Effector CD4-positive, alpha-beta T cell (primary cell): ENCODE data around the gene ABCC11.

Experiments
- DNase-seq: peaks from one replicate; pipeline ENCODE4 v3.0.0-alpha.2; 2020

The ABCC11 gene

DNA sequence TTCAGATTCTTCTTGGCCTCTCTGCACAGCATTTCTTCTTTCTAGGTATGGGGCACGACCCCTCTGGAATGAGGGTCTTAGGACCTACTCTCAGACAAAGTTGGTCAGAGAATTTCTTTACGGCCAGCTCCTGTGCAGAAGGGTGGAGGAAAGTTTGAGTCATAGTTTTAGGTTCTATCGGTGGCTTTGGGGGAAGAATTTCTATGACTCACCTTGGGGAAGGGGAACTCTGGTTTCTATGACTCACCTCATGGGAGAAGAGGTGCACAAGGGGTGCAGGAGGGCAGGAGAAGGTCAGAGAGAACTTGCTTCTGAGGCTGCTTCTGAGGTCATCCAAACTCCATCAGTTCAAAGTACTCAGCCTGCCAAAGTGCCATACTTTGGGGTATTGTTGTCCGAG is 89.0 kb downstream of the ABCC11 start:
- DNase-seq, result no peak

DNA sequence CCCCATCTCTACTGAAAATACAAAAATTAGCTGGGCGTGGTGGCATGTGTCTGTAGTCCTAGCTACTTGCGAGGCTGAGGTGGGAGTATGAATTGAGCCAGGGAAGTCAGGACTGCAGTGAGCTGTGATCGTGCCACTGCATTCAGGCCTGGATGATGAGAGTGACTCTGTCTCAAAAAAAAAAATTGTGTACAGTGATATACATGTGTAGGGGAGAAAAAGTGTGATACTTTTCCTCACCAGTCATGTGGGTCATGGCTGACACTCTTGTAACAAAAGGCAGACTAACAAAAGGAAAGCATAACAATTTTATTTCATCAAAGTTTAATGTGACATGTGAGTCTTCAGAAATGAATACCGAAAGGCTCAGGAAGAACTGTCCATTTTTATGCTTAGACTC is 89.5 kb downstream of the ABCC11 start:
- DNase-seq, result no peak

DNA sequence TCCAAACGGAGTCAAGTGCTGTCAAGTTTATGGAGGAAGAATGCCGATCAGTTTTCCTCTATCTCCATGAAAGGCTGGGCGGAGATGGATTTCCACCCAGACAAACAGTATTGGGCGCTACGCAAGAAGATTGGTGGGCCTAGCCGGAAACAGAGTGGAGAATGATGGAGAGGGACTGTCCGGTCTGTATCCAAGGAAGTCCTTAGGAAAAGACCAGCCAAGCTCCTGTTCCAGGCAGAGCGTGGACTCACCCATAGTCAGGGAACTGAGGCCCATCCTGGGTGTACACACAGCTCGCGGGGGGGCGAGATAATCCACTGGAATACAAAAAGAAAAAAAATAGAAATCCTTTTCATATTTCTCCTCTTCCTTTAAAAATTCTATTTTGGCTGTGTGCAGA is 90.0 kb downstream of the ABCC11 start:
- no peak for DNase-seq

DNA sequence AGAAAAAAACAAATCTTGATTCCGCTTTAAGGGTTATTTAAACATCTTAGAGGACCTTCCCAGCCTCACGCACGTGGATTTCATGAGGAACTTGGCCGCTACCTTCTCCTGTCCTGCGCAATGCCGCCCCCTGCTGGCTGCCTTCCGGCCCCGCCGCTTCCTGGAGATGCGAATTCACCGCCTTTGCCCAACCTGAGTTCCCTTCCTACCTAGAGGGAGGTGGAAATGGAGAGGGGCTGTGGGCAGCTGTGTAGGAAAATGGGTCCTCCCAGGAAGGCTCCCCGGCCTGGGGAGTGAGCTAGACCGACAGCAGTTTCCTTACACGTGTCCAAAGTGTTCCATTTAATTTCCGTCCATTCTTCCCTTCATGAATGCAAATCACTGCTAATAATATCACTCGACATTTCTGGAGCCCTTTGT is 90.5 kb downstream of the ABCC11 start:
- peak; percentile 76 for DNase-seq

DNA sequence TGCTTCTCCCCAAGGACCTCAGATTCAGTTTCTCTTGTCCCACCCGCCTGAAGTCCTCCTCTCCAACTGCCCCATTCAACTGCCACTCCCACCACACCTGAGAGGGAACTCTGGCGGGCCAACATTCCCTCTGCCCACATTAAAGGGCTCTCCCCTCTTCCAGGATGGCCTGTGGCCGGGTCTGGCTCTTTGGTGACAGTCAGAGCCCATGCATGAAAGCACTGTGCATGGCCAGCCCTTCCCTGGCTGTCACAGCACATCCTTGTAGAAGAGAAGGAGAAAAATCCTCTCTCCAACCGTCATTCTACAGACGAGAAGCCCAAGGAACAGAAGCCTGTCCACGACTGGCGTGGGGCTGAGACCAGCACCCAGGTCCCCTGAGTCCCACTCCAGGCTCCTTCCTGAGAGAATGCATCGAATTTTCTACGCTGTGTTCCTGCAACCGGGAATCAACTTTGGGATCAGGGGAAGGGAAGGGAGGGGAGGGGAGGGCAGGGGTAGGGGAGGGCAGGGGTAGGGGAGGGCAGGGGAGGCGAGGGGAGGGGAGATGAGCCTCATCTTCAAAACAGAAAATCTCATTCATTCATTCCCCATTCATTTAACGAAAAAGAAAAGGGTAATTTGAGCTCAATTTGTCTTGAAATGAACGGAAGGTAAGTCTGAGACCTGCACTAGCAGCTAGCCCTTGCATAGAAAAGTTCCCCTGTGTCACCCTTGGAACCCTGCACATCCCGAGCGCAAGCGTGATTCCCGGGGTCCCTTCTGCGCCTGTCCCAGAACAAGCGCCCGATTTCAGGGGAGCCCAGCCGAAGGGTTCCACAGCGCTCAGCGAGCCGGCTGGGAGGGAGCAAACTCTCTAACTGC is 91.2 kb downstream of the ABCC11 start, which contains the start of gene ABCC12:
TSS of gene ABCC12 (minus strand) at position 68 of the 864 bp plus-strand sequence. CDS start 9,569 bp downstream, outside the sequence.
- DNase-seq, result no peak

DNA sequence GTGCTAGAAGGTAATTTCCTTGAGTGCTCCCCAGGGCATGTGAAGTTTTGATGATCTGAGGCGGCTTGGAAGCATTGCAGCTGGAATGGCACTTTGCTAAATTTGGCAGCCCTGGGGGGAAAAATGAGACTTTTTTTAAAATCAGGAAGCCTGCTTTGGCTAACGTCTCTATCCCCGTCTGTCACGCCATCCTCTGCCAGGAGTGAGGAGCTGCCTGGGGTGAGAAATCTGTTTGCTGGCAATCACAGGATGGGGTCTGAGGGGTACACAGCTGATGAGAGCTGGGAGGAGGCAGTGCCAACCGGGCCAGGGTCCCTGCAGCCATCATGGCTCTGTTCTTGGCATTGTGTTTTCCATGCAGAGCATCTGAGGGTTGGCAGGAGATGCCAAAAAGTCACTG is 93.6 kb downstream of the ABCC11 start:
- no peak for DNase-seq

DNA sequence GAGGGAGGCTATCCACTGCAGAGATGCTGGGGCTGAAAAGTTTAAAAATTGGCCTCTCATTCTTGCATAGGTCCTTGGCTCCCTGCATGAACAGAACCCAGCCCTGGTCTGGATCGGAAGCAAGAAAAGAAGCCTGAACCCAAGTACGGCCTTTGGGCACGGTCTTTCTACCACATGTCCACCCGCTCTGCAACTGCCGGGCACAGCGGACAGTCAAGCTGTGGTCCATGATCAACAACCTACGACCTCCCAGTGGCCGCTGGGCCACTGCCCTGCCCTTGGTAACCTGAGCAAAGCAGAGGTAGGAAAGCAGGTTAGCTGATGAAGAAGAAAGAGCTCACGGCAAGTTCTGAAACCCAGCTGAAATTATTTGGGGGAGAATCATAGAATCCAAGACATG is 95.1 kb downstream of the ABCC11 start:
- no peak for DNase-seq

DNA sequence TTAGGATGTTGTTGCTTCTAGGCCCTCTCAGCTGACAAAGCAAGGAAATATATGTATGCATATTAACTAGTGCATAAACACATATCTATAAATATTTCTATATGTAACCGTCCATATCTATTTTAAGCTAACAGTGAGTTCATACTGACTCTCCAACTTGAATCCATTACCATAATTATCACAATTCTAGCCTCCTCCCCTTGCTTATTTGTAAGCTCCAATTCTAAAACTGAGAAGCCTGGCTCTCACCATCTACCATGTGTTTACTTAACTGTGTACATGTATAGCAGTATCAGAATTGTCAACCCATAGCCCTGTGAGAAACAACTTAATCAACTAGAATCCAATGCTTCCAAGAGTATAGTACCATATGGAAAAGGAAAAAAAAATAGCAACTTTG is 96.6 kb downstream of the ABCC11 start:
- no peak for DNase-seq

DNA sequence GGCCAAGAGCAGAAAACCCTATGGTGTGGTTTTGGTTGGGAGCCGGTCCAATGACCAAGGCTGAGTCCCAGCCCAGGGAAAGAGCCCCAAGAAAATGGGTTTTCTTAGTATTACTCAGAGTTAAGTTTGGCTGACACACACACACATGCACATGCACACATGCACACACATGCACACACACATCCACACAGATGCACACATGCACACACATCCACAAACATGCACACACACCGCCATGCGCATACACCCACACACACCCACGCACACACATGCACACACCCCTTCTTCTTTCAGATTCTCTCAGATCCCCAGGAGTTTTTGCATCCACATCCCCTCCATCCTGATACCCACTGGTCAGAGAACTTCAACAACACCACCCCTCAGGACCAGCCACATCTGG is 100.6 kb downstream of the ABCC11 start:
- no peak for DNase-seq

DNA sequence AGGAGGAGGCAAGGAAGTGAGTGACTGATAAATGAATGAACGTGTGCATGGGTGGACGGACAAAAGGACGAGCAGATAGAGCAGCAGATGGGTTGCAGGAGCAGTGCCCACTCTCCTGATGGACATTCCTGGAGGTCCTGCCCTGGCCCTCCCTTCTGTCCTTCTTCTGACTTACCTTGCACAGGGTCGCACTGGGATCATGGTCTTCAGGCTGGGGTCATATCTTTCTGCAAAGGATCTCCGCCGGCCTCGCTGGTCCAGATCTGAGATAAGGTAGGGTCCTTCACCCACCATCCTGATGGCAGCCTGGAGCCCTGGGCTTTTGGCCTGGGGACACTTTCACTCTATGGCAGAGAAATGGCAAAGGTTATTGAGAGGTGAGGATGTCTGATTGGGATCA is 101.2 kb downstream of the ABCC11 start:
- no peak for DNase-seq

DNA sequence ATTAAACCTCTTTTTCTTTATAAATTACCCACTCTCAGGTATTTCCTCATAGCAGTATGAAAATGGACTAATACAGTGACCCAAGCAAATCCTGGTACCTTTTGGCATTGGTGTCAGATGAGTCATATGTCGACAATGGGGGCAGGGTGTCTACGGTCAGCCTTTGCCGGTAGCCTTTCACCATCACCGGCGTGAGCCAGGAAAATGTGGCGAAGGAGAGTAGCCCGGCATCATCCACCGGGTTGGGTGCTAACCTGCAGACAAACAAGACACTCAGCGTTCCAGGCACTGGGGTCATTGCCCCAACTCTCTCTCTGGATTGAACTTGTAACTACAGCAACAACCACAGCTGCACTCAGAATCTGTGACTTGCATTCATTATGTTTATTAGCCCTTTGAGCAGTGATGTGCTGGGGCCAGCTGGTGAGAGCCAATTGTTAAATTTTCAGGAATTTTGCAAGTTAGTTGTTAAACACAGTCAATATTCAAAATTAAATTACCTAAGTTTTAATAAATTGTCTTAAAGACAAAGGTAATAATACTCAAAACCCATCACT is 103.4 kb downstream of the ABCC11 start:
- DNase-seq, result no peak

DNA sequence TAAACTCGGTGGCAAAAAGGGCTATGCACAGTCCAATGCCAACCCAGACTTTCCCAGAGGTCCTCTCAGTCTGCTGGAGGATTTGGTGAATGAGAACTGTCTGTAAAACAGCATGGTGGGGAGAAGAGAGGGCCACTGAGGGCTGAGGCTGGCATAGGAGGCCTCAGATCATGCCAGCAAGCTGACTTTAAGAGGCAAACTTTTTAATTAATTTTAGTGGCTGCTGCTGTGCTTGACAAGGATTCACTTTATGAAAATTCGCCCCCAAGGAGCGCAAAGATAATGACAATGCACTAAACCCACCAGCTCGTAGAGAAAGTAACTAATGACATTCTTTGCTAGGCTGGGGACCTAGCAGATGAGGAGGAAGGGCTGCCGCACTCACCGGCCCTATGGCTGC is 106.5 kb downstream of the ABCC11 start:
- DNase-seq, result no peak

DNA sequence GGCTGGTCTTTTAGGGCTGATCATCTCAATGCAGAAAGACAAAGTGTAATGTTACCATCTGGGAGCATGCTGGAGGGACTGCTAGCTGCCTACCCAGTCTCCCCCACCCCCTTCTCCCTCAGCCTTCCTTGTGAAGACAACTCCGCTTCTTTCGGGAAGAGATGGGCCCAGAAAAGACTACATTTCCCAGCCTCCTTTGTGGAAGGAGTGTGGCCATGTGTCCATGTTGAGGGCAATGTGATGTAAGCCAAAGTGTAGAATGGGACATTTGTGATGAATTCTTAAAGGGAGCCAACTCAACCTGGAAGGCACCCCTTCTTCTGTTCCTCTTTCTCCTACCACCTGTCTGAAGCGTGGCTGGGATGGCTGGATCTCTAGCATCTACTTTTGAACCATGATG is 107.8 kb downstream of the ABCC11 start:
- DNase-seq, result no peak

DNA sequence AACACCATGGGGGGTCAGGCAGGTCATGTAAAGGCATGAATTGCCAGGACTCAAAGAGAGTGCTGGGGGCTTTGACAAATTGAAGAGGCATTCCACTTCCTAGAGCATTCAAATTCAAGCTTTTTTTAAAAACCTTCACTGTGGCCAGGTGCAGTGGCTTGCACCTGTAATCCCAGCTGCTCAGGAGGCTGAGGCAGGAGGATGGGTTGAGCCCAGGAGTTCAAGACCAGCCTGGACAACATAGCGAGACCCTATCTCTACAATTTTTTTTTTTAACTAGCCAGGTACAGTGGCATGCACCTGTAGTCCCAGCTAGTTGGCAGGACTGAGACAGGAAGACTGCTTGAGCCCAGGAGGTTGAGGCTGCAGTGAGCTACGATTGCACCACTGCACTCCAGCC is 108.8 kb downstream of the ABCC11 start:
- DNase-seq, result no peak

DNA sequence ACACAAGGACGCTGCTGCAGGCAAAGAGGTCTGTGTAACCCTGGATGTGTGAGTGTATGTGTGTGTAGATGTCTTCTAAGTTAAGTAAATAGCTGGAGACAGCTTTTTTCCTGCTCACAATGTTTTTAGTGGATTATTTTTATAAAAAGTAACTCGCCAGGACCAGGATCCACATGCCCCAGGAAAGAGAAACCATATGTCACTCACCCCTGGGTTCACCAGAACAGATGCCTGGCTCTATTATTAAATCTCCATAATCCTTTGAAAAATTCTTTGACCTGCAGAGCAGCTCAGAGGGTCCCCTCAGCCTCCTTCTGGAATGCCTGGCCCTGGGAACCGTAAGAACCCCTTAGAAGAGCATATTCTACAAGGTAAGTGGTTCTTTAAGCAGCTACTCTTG is 109.5 kb downstream of the ABCC11 start:
- no peak for DNase-seq

DNA sequence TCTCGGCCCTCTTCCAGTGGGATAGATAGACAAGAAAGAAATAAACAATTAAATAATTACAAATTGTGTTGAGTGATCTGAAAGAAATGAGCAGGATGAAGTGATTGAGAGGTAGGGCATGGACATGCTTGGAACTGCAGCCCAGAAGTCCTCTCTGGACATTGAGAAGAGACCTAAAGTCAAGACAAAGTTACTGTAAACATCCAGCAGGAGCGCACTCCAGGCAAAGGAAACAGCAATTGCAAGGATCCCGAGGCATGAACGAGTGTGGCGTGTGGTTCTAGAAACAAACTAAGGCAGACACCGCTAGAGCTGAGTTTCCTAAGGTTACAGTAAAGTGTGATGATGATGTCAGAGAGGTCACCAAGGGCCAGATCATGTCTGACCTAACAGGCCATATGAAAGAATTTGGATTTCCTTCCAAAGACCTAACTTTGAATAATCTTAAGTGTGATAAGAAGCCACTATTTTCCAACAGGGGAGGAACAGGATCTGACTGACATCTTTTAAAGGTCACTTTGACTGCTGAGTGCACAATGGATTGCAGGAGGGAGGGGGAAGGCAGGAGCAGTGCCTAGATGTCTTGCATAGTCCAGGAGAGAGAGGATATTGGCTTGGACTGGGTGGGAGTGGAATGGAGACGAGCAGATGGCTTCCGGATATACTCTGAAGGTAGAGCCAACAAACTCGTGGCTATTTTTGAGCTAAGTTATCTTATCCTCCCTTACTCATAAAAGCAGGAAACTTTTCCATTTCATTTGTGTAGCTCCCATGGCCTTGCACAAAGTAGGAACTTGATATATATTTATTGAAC is 110.6 kb downstream of the ABCC11 start:
- DNase-seq, result no peak

DNA sequence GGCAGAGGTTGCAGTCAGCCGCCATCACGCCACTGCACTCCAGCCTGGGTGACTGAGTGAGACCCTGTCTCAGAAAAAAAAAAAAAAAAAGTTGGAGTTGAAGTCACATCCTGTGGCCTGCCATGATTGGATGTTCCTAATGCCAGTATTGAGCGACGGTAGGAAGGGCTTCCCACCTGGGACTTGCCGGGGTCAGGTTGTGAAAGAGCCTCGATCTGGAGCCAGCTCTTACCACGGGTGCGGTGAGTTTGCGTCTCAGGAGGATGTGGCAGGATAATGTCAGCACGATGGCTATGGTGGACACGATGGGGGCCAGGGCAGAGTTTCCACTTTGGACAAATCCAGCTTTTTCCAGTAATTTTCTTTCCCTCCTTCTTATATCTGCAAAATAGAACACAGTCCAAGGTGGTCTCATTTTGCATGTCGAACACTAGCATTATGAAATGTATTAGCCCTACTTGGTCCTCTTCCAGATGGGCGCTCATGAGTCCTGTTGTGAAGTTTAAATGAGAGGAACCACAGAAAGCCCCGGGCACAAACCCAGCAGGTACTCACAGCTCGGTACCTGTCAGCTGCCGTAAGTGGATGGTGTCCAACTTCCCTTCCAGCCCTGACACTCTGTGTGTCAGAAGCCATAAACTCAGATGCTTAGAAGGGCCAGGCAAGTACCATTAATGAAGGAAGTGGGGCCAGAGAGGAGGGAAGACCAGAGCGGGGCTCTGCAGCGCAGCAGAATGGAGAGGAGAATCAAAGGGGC is 113.7 kb downstream of the ABCC11 start:
- DNase-seq, result no peak

DNA sequence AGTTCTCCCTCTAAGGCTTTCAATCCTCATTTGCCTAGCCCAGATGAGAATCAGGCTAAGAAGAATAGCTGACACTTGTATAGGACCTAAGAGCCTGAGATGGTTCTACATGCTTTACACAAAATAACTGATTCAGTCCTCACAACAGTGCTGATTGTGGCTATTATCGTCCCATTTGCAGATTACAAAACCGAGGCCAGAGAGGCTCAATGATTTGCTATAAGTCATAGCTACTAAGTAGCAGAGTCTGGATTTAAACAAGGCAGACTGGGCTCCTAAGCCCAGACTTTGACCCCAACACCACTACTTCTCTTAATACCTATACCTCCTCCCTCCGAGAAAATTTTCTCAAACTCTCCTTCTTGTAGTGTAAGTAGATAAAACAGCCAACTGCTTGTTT is 114.6 kb downstream of the ABCC11 start:
- no peak for DNase-seq

DNA sequence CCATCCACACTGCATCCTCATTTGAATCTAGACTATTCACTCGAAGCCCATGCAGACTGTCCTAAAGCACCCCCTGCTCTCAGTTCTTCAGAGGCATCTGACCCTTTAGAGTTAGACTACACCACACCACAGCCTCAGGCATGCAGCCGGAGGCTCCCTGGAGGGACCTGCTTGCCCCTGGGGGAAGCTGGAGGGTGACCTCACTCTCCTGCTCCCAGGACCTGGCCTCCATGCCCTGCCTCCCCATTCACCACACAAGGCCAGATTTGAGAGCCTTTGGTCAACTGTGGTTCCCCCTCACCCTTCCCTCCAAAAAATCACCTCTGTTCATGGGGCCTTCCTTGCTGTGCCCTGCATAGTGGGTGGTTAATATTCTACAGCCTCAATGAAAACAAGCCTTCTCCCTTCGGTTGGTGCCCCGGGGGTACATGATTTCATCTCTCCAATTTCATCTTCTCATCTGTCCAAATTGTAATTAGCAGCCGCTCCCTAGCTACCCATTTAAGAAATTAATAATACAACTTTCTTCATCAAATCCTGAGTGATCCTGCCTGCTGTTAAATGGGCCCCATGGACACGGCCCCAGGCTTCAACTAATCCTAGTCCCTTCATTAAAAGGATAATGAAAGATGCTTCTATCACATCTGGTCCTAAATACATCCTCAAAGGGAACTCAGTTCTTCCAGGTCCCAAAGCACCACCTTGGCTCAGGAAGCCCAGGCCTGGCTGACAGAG is 116.0 kb downstream of the ABCC11 start:
- no peak for DNase-seq

DNA sequence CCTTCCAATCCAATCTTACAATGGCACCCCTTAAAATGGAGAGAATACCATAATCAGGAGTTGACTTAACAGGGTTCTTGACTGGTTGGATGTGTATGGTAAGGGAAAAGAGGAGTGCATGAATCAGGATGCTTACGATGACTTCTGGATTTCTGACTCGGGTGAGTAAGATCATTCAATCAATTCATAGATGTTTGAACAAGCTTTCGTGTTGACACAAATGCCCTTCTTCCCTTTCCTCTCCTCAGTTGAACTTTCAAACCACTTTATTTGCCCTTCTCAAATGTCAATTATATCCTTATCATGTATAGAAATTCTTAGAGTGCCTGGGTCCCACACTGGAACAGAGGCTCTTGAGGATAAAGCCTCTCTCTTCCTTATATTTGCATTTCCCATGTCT is 117.4 kb downstream of the ABCC11 start:
- DNase-seq, result no peak

DNA sequence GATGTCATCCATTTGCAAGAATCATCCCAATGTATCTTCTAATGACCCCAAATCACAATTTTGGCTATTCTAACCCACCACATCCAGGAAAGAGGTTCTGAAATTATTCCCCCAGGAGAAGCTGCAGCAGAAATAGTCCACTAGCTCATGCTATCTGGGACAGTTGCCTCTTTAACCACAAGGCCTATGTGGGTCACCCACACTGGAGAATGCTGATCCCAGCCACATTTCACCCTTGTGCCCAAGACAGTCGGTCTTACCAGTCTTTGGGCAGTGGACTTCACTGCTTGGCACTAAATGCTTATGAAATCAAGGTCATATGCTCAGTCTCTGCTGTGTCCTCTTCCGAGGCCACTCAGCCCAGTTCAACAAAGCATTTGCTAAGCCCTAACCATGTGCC is 118.6 kb downstream of the ABCC11 start:
- no peak for DNase-seq
